Heart right ventricle (tissue), 16 donors: Measurements from ENCODE around the gene PCDH15. TPM values are rescaled to one million over a fixed set of nuclear protein-coding genes. Genes with fewer than 3 reads are reported as not detected.
"Not testable (repeated sequence)": the region's sequence is repeated elsewhere in the genome, so short reads cannot be mapped to it uniquely, and the experiment has no call there.

Source experiments
- ATAC-seq, 8 donors: fragments of 200-7000 bp; cut with Tn5 transposase; one replicate each; pipeline ENCODE4 v1.9.1; 2020; ENCODE audit warnings: mild to moderate bottlenecking in 8 of 8, moderate library complexity in 8 of 8, moderate number of reproducible peaks in 1 of 8
- DNase-seq, 2 donors: peaks; one replicate each; pipeline ENCODE4 v3.0.0-alpha.2; 2020
- H3K27ac ChIP-seq, 10 donors: fragments of 200-600 bp; sonication (generic) in 2 of 10; one replicate each; pipeline versions ENCODE4 v1.5.0 to v1.8.0; 2020 to 2022; ENCODE audit warnings: mild to moderate bottlenecking in 3 of 10
- H3K27me3 ChIP-seq, 7 donors: fragments of 200-600 bp; one replicate each; pipeline ENCODE4 v1.8.0; 2021 to 2022; ENCODE audit warnings: mild to moderate bottlenecking in 2 of 7
- H3K36me3 ChIP-seq, 9 donors: fragments of 200-600 bp; sonication (generic) in 1 of 9; one replicate each; pipeline versions ENCODE4 v1.5.0 to v1.8.0; 2020 to 2022; ENCODE audit warnings: mild to moderate bottlenecking in 2 of 9
- H3K4me1 ChIP-seq, 9 donors: fragments of 200-600 bp; sonication (generic) in 1 of 9; one replicate each; pipeline versions ENCODE4 v1.5.0 to v1.8.0; 2020 to 2022; ENCODE audit warnings: mild to moderate bottlenecking in 4 of 9
- H3K4me3 ChIP-seq, 10 donors: fragments of 200-600 bp; sonication (generic) in 2 of 10; one replicate each; pipeline versions ENCODE4 v1.5.0 to v1.8.0; 2020 to 2022; ENCODE audit warnings: mild to moderate bottlenecking in 7 of 10, moderate library complexity in 2 of 10
- H3K9me3 ChIP-seq, 11 donors: fragments of 200-600 bp in 10 of 11; sonication (generic) in 2 of 11; one replicate each; pipeline versions ENCODE4 v1.5.0 to v1.8.0; 2013 to 2022; ENCODE audit warnings: mild to moderate bottlenecking in 2 of 11, control low read depth in 1 of 11, moderate library complexity in 1 of 11
- WGBS, 2 donors: extraction: QIAGEN DNeasy Blood & Tissue Kit; methylation state at CpG; one replicate each; pipeline ENCODE4 v1.1.7; 2013; ENCODE audit warnings: inconsistent platforms in 1 of 2; 5-methylcytosine and 5-hydroxymethylcytosine counted together
- intact Hi-C, 10 donors: fragments of 100-400 bp; cut with DNase I; formaldehyde crosslinking; loops; one replicate each; pipeline versions ENCODE4 v1.11.1 to v1.14.2; 2022
- polyA plus RNA-seq, 2 donors: library from polyadenylated mRNA; stranded (reverse); fragments of 200-250 nt; gene quantifications; one replicate each; pipeline ENCODE4 v1.2.3, GENCODE V29; 2013
- total RNA-seq, 10 donors: library from RNA; stranded (reverse); fragmentation: NEBNext Ultra II Directional in 3 of 10; extraction: Animal tissue kit (Norgen Biotek cat#: 25700) in 3 of 10; gene quantifications; one replicate each; pipeline versions ENCODE4 v1.2.1 to v1.2.4, GENCODE V29; 2021 to 2023
- TF ChIP-seq, protein P1 (sequence below), 9 donors: fragments of 200-600 bp; sonication (generic) in 2 of 9; IDR thresholded peaks; one replicate each; pipeline versions ENCODE4 v1.5.0 to v1.8.0; 2021 to 2022; ENCODE audit warnings: antibody characterized with exemption in 9 of 9, mild to moderate bottlenecking in 5 of 9, moderate library complexity in 1 of 9
- donor health status: Arrhythmogenic right ventricular cardiomyopathy.
- donor health status: ischemic (EF 13 %, LVEDD 7.1; RV severe dilation, severe dysfunction).
- donor health status: healthy with polysubstance abuse.
- donor health status: DM: no; HTN: yes; CAD: no.
- donor health status: DM: no; HTN: no; CAD: no.
- donor health status: ischemic (EF 25% LVEDD 6.9; RV normal size, moderate dysfunction).
- donor health status: ischemic (EF 25% LVEDD 5.7; RV mildly dilated, moderate dysfunction).
- donor health status: healthy.
- donor health status: DM: yes; HTN: yes; CAD: no.
- donor health status: Ischemic cardiomyopathy.
- donor health status: ischemic (EF 35%, LVEDD 5.7; RV mildly dilated, moderate dysfunction).
- donor health status: nonischemic (EF 11% LVEDD 7.7; RV severe dilation, severe dysfunction).
- donor health status: DM: yes; HTN: yes; CAD: no.
- donor health status: PGD.
- donor health status: ischemic (EF 29% LVEDD 5.4; RV normal size, mild dysfunction).
- donor health status: nonischemic (EF 23%, LVEDD 6.1; RV moderate dilation, normal function).

PCDH15 gene
- total and polyA plus RNA-seq, 12 donors = 0.05 to 1.00 (median 0.34) TPM

DNA sequence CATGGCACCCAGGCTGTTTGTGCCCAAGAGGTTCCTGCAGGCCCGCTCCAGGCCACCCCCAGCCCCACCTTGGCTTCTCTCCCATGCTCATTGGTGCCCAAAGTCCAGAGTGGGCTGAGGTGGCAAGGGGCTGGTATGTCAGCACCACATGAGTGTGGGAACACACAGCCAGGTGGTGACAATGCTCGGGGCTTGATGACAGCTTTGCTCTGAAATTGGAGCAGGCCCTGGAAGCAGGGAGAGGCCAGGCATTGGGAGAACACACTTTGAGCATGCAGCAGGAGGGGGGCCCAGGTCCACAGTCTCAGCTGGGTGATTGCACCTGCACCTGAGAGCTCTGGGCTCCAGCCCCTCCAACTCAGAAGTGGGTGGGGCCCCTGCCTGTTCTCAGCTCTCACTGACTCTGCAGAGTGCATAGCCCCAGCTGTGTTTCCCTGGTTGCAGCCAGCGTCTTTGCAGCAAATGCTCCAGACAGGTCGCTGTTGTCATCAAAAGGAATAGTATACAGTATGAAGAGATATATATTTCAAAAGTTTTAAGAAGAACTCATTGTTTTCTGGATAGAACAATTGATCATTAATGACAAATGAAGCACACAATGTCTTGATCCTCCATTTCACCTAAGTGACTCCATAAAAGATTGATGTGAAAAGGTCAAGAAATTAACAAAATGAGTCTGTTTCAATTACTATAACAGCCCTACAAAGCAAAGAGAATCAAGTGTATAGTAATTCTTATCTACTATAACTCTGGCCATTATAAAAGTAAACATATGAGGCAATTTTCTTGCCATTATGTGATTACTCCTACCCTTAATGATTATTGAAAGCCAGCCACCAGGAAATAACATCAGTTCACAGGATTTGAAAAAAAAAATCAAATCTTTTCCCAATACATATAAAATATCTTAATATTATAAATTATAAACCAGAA is 848.1 kb downstream of the PCDH15 start:
- Histone ChIP-seq H3K4me3 (no peak overlapping the region), H3K27me3 (no peaks in the 10 kb centered on the region), H3K36me3 (no peaks in the 10 kb centered on the region), H3K4me1 (no peaks in the 10 kb centered on the region), H3K9me3 (peaks cover 0 to 16% (median 0%) of the 10 kb centered on the region in 11 donors), H3K27ac (no peak overlapping the region)
- WGBS, 2 donors = 65 to 75% methylated on average over 4 of the region's 4 CpGs
- no peak for DNase-seq
- TF ChIP-seq, protein P1, sequence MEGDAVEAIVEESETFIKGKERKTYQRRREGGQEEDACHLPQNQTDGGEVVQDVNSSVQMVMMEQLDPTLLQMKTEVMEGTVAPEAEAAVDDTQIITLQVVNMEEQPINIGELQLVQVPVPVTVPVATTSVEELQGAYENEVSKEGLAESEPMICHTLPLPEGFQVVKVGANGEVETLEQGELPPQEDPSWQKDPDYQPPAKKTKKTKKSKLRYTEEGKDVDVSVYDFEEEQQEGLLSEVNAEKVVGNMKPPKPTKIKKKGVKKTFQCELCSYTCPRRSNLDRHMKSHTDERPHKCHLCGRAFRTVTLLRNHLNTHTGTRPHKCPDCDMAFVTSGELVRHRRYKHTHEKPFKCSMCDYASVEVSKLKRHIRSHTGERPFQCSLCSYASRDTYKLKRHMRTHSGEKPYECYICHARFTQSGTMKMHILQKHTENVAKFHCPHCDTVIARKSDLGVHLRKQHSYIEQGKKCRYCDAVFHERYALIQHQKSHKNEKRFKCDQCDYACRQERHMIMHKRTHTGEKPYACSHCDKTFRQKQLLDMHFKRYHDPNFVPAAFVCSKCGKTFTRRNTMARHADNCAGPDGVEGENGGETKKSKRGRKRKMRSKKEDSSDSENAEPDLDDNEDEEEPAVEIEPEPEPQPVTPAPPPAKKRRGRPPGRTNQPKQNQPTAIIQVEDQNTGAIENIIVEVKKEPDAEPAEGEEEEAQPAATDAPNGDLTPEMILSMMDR (IDR thresholded peaks at IDR 0.05) = no peak
- peak in 1 of 8 donors; percentile 22 for ATAC-seq
- intact Hi-C loops = no loop called here

DNA sequence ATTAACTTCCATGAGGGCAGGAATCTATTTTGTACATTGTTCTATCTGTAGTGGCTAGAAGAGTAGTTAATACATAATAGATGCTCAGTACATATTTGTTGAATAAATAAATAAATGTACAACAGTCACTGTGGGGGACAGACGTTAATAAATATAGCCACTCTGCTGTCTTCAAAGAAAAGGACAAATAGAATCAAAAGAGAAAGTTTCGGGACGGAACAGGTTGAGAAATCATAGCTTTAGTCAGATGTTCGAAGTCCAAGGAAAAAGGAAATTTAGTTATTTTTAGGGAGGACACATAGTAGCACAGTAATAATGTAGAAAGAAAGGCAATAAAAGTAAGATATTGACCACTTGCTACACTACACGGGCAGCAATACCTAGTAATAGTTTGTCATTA is 861.4 kb downstream of the PCDH15 start:
- Histone ChIP-seq H3K27me3 (no peaks in the 10 kb centered on the region), H3K27ac (no peak overlapping the region), H3K4me3 (no peak overlapping the region), H3K4me1 (no peaks in the 10 kb centered on the region), H3K36me3 (no peaks in the 10 kb centered on the region), H3K9me3 (peaks cover 0 to 4% (median 0%) of the 10 kb centered on the region in 11 donors)
- ATAC-seq (no peak), DNase-seq (no peak)
- intact Hi-C loops = no loop called here
- 85 to 88% methylated on average over 5 of the region's 5 CpGs for WGBS, 2 donors
- TF ChIP-seq, protein P1 (IDR thresholded peaks at IDR 0.05) = no peak

DNA sequence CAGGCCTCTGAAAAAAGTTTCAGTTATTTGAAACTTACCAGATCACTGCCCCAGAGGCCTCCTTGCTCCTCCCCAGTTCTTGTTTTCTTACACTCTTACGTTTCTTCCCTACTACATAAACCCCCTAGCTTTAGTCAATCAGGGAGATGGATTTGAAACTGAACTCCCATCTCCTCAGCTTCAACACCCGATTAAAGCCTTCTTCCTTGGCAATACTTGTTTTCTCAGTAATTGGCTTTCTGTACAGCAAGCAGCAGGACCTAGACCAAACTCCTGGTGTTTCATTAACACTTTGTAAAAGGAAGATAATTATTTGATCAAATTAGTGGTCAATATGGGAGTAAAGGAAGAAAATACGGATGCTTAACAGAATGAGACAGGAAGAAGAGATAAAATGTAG is 870.4 kb downstream of the PCDH15 start:
- intact Hi-C loops = no loop called here
- H3K4me3 ChIP-seq = no peak overlapping the region
- no peaks in the 10 kb centered on the region for H3K27me3 ChIP-seq
- H3K9me3 ChIP-seq = no peaks in the 10 kb centered on the region
- ATAC-seq (no peak), DNase-seq (no peak)
- no peak overlapping the region for H3K27ac ChIP-seq
- WGBS, 2 donors = 65 to 66% methylated on average over 3 of the region's 3 CpGs
- no peaks in the 10 kb centered on the region for H3K4me1 ChIP-seq
- H3K36me3 ChIP-seq = no peaks in the 10 kb centered on the region
- TF ChIP-seq, protein P1 (IDR thresholded peaks at IDR 0.05) = no peak

DNA sequence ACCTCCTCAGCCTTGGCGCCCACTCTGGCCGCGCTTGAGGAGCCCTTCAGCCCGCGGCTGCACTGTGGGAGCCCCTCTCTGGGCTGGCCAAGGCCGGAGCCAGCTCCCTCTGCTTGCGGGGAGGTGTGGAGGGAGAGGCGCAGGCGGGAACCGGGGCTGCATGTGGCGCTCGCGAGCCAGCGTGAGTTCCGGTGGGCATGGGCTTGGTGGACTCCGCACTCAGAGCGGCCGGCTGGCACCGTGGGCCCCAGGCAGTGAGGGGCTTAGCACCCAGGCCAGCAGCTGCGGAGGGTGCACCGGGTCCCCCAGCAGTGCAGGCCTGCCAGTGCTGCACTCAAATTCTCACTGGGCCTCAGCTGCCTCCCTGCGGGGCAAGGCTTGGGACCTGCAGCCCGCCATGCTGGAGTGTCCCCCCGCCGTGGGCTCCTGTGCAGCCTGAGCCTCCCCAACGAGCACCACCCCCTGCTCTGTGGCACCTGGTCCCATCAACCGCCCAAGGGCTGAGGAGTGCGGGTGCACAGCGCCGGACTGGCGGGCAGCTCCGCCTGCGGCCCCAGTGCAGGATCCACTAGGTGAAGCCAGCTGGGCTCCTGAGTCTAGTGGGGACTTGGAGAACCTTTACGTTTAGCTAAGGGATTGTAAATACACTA is 876.9 kb downstream of the PCDH15 start:
- H3K27ac ChIP-seq, DNase-seq, H3K4me3 ChIP-seq, H3K36me3 ChIP-seq, H3K27me3 ChIP-seq, H3K4me1 ChIP-seq, intact Hi-C loops, ATAC-seq: not testable (repeated sequence)
- 94 to 96% methylated on average over 32 to 34 of the region's 34 CpGs for WGBS, 2 donors
- peaks cover 0 to 18% (median 3%) of the 10 kb centered on the region in 11 donors for H3K9me3 ChIP-seq
